GM19351 (cell line): ENCODE measurements around the gene WDR86.

Source experiments
- ATAC-seq: cut with Tn5 transposase; IDR thresholded peaks from one replicate; pipeline ENCODE4 v1.9.1; 2021; ENCODE audit warnings: mild to moderate bottlenecking, moderate library complexity; ENCODE audit not compliant: unreplicated experiment

The WDR86 gene

DNA sequence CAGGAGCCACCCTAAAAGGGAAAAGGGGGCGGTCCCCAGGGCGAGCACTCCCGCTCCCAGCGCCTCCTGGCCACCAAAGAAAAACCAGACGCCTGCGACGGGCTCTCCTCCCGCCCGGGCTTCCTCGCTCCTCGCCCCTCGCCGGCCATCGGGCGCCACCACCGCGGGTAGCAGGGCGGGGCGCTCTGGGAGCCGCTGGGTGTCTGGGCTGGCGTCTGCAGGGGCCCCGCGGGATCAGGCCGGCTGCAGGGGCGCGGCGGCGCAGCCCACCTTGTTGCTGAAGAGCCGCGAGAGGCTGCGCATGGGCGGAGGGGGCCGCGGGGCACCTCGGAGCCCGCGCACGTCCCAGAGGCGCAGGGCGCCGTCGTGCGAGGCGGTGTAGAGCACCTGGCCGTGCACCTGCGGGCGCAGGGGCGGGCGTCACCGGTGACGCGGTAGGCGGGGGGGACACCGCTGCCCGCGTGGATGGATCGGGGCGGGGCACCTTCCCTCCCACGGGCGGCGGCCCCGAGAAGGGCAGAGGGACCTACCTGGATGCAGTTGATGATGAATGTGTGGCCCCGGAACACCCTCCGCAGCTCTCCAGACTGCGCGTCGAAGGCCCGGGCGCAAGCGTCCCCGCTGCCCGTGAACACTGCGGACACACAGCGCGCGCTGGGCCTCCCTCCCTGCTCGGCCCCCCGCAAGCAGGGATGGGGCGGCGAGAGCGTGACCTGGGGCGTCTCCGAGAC is 28.3 kb downstream of the WDR86 start:
- no peak for ATAC-seq

DNA sequence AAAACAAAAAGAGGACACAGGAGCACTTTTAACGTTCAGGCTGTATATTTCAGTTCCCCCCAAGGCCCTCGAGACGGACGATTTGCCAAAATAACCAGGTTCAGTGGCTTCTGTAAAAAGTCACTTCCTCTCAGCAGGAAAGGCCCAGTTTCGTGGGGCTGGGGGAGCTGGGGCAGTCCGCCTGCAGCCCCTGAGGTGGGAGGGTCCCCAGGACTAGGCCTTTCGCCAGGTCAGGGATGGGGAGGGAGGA is 28.8 kb downstream of the WDR86 start:
- no peak for ATAC-seq

DNA sequence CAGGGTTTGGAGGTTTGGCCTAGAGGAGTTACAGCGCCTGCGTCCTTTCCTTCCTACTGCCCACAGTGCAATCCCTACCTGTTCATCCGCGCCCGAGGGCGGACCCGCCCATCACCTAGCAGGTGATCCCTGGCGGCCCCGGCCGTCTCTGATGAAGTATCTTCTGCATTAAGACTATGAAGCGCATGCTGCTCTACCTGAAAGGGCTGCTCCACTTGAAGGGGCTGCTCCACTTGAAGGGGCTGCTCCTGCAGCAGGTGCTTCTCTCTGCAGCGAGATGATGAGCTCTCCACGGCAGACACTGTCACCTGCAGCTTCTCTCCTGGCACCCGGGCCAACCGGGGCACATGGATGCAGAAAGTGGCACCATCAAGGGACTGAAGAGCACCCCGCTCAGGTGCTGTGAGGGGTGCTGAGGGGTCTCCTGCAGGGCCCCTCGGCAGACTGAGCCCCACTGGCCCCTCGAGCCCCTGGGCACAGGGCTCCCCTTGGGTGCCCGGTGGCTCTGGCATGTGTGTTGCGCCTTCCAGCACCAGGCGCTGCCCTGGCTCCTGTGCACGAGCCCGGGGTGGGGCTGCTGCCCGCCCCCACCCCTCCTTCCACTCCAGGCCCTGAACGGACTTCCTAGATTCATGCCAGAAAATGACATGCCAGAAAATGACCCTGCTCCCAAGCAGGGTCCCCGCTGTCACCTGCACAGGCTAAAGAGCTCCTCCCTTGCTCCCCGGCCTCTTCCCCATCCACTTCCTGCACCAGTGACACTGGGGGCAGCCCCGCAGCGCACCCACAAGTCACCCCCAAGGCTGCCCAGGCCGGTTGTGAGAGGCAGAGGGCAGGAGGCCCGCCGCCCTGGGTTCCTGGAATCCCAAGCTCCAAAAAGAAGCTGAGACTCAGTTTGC is 29.4 kb downstream of the WDR86 start:
- no peak for ATAC-seq

DNA sequence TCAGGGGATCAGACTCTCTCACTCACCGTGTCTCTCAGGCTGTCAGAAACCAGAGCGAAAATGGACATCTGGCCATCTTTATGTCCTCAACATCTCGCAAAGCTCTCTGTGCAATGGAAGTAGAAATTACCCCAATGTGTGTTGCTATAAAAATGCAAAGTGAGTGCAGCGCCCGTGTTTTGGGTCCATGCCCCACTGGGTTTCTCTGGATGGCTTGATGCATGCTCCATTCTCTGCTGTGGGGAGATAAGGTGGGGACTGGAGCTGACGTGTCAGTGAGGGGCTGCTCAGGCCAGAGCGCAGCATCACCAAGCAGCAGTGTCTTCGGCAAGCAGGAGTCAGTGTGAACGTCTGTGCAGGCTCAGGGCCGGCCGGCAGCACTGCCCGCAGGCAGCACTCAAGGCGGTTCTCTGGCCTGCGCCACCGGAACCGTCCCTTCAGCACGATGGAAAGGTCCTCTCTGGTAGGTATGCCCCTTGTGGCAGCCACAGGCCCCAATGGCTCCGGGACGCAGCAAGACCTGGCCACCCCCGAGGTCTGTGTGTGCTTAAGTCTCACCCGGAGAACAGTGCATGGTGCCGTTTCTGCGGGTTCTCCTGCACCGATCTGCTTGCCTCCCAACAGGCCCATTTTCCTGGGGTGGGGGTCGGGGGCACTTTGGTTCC is 30.2 kb downstream of the WDR86 start:
- no peak for ATAC-seq

DNA sequence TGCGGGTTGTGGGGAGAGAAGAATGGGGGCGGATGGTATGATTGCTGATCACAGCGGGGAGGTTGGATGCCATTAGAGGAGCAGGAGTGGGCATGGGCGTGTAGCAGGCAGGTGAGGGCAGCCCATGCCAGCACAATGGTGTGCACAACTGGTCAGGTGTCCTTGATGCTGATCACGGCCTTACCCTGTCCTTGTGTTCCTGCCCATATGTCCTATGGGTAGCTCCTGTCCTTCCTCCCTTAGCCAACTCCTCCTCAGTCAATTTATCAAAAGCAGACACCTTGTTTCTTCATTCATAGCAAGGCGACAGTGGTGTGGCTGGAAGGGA is 30.7 kb downstream of the WDR86 start:
- ATAC-seq: no peak

DNA sequence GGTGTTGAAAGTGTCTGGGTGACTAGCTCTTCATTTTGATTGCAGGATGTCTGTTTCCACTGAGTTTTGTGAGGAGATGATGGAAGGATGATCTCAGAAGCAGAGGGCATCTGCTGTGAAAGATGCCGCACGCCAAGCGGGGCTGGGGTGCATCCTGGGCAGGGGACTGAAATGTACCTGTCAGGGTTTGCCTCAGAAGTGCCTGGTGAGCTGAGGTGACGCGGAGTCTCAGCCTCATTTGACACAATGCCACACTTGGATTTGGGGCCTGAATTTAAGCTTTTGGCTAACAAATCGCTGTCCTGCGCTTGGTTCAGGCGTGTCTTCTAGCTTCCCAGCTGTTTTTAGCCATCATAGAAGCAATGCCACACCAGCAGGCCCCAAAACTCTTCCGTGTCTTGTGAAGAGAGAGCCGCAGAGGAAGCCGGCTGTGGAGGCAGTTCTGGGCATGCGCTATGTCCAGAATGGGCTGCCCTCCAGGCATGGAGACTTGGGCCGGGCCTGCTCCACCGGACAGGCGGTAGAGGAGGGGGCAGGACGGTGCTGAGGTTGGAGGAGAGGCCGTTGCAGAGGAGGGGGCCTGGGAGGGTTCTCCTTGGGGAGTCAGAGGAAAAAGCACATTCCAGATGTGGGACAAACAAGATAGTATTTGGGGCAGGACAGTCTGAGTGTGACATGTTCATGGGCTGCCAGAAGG is 31.2 kb downstream of the WDR86 start:
- no peak for ATAC-seq

DNA sequence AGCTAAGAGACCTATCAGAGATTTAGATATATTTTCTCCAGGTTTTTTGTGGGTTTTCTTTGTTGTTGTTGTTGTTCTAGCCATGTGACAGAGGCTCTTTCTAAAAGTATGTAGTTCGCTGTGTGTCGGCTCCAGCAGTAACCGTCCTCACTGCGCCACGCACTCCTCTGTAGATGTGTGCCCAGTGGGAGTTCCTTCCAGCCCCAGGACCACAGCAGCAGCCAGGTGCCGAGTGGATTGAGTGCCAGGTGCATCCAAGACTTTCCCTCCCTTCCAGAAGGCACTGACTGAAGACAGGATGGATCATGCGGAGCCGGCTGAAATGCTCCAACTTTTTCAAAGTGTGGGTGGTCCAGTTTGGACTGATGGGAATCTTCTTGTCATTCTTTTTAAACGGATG is 31.8 kb downstream of the WDR86 start:
- ATAC-seq: no peak

DNA sequence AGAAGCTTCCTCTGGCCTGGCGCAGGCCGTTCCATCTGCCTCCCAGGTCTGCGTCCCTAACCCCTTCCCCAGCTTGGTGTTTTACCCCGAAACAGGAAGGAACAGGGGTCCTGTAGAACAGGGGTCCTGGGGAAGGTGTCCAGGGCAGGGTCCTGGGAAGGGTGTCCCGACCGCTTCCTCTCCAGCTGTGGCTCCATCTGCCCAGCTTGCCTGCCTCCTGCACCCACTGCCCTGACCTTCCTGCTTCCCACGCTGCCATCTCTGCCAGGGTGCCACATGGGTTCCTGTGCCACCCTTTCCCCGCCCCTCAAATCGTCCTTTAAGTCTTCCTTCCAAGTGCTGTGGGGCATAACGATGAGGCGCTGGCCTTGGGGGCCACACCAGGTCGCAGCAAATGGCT is 32.4 kb downstream of the WDR86 start:
- no peak for ATAC-seq

DNA sequence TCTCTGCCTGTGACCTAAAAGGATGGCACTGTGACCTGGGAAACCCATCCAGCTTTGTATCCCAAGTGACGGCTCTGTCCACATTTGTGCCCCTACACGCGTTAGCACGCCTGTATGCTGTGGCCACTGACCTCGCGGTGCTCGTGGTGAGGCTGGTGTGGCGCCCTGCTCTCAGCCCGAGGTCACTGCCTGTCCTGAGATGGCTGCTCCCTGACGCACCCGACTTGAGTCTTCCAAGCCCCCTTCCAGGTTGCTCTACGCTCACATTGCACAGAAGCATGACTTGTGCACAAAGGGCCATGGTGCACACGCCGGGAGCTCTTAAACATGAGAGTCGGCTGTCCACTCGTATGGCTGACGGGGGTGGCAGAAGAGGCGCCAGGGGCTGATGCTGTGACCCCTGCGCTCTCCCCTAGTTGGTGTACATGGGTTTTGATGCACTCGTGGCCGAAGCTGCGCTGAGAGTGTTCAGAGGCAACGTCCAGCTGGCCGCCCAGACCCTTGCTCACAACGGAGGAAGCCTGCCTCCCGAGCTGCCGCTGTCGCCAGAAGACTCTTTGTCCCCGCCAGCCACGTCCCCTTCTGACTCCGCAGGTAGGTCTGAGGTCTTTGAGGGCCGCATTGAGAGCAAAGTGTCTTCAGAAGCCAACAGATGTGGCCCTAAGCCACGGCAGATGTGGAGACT is 33.5 kb downstream of the WDR86 start:
- ATAC-seq: no peak

DNA sequence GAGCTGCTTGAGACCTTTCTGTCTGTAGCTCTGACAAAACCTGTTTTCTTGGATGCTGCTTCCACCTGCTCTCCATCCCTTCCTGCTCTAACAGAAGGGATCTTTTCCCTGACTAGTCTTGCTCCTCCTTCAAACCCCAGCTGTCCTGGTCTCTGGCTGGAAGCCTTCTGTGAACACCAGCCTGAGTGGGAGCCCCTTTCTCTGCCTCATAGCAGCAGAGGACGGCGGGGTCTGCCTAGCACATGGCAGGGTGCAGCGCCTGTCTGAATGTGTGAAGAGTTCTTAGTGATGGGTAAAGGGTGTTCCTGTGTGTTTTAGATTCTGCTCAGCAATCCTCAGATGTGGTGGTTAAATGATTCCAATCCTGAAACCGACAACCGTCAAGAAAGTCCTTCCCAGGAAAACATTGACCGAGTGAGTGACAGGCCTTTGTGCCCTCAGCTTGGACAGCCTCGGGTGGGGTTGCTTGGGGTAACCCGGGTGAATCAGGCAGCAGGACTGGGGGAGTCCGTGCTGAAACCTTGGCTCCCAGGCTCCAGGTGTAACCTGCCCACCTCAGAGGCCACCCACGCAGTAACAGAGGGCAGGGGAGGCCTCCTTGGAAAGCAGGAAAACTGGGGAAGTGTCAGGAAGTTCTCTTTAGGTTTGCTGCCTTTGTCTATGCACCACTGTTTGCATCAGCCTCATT is 34.2 kb downstream of the WDR86 start:
- no peak for ATAC-seq

DNA sequence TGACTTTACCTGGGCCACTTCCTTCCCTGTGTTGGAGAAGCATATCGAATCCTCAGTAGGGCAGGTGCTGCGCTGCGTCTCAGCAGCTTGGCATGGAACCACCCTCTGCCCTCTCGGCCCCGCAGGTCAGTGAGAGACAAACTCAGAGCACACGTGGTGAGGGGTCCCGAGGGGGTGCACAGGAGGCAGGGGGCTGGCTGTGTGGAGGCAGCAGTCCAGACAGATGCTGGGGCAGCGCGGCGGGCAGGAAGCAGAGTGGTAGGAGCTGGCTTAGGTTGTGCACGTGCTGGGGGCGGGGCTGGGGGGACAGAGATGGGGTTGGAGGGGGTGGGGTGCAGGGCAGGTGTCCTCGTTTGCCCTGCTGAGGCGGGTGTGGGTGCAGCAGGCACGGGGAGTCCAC is 35.1 kb downstream of the WDR86 start:
- ATAC-seq: no peak

DNA sequence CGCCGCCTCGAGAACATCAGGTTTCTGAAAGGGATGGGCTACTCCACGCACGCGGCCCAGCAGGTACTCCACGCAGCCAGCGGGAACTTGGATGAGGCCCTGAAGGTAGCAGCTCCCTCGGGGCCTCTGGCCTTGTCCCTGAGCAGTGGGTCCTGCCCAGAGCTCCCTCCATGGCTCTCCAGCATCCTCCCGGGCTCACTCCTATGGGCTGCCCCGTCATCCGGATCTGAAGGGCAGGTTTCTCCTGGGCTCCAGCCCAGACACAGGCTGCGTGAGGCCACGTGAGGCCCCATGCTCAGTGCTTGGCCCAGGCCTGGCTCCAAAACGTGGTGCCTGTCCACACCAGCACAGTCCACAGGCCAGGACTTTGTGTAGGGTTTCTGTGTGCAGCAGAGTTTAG is 35.7 kb downstream of the WDR86 start:
- no peak for ATAC-seq

DNA sequence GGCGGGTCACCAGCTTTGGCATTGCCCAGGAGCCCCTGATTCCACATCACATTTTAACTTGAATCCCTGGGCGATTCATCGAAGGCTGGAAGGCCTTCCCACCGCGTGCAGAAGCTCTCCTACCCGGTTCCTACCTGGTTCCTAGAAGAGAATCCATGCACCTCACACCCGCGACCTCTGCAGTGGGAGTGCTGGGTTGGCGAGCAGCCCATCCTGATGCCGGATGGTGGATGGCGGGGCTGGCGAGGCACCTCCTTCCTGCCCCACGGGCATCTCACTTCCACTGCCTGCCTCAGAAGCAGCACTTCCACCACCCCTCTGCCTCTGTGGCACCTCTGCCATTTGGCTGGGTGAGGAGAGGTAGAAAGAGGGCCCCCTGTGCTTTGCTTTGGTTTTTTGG is 36.2 kb downstream of the WDR86 start:
- ATAC-seq: no peak

DNA sequence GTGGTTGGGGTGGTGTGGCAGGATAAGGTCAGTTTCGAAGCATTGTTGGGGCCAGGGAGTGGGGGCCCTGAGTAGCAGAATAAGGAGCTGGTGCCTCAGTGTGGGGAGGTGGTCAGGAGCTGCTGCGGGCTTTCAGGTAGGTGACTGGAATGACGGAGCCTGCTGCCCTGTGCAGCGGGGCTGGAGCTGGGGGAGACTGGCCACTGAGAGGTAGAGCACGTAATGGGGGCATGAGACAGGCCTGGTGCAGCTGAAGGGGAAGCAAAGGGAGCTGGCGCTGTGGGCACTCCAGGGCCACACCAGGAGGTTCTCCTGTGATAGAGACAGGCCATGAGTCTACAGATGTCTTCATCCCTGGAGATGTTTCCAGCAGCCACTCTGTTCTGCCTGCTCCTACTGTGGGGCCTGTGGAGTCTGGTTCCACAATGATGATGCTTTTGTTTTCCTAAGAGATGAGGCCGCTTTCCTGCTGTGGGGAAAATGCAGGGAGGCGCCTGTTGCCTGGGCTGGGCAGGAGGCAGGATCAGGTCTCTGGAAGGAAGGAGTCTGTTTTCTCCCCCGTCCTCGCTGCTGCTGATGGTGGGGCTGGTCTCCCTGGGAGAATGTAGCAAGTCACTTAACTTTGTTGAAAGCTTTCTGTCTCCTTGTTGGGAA is 37.1 kb downstream of the WDR86 start:
- no peak for ATAC-seq

DNA sequence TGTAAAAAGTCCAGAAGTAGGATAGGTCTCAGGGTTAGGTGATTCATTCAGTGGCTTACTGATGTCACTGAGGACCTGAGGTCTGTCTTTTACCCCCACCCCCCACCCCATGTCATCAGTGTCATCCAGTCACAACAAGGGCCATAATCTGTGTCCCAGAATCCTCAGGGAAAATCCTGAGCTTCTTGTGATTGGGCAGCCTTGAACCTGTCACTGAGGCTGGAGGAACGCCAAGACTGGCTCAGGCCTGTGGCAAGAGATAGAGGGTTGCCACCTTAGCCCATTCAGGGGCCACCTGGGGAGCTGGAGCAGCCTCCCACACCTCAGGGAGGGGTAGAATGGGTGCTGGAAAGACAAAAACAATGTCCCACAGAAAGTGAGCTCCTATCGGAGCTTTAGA is 38.6 kb downstream of the WDR86 start:
- no peak for ATAC-seq

DNA sequence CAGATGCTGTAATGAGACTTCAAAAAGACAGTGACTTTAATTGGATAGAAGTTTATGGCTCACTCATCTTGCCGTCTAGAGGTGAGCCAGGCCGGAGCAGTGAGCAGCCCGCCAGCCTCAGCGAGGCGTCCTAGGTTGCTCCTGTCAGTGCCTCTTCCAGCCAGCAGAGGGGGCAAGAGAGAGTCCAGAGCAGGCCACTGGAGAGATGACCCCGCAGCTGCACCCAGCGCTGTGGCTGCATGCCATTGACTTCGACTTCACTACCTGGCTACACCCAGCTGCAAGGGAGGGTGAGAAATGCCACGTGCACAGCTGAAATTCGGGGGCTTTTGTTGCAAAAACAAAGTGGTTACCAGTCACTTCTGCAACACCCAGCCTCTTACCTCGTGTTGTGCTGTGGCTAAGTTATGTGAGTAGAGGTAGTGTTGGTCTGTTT is 41.7 kb downstream of the WDR86 start:
- ATAC-seq: peak; percentile 100

DNA sequence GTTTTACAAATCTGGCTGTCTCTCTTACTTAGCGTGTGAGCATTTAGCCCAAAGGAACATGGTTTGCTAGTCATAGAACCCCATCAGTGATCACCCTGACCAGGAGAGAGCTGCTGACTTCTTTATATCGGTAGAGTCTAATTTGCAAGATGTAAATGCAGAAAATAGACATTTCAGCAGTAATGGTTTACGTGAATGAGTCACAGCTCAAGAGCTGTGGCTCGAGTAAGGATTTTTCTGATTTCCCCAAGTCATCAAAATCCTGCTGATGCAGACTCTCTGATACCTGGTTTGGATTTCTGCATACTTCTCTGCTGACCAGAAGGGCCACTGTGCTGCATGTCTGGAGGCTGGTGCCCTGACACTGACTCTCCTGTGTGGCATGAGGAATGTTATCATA is 42.6 kb downstream of the WDR86 start:
- ATAC-seq: no peak

DNA sequence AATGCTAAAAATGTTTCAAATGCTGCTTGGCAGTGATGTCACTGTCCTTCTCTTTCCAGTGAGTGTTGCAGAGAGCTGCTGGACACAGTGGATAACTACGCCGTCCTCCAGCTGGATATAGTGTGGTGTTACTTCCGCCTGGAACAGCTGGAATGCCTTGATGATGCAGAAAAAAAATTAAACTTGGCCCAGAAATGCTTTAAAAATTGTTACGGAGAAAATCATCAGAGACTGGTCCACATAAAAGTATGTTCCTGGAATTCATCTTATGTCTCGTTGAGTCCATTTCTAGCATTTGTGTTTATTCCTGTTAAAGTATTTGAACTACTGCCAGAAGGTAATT is 43.0 kb downstream of the WDR86 start:
- no peak for ATAC-seq

DNA sequence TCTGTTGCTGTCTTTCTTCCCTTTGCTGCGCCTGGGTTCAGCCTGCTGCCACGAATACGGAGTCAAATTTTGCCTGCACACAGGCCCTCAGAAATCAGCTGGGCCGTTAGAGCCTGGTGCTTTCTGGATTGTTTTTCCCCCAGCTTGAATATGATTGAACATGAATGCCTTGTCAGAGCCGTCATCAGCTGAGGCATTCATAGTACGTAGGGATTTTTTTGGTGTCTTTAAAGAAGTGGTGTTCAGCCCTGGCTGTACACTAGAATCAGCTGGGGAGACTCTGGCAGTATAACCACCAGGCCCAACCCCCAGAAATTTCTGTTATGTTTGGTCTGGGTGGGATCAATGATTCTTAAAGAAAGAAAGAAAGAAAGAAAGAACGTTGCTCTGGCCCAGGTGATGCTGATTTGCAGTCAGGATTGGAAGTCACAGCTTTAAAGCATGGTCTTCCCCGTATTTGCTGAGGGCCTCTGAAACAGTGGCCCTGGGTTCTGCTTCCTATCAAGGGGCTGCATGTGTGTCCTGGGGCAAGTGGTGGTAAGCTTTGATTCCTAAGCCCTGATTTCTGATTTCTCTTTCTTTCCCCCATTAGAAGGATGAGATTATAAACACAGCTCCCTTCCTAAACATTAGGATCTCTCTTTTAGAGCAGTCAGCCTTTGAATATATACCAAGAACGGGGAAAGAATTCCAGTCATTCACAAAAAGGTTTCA is 43.5 kb downstream of the WDR86 start:
- ATAC-seq: no peak
